AG04450 (cell line): ENCODE data around the gene SLC17A7. TPM values are rescaled to one million over a fixed set of nuclear protein-coding genes. Genes with fewer than 3 reads are reported as not detected.

Experiments
- CTCF ChIA-PET: fragments of 300-600, 350-600 bp; formaldehyde crosslinking; extraction: SDS; loops from one replicate; lab custom pipeline; 2022; ENCODE audit warnings: antibody characterized with exemption, inconsistent platforms; lab: Charles Lee
- POLR2A ChIA-PET: fragments of 350-600 bp; formaldehyde crosslinking; extraction: SDS; loops from one replicate; lab custom pipeline; 2021; ENCODE audit warnings: antibody characterized with exemption, inconsistent platforms; lab: Yijun Ruan, JAX
- DNase-seq: peaks from one replicate; pipeline ENCODE4 v3.0.0-alpha.2; 2011; ENCODE audit warnings: low read depth, low spot score
- H3K27ac ChIP-seq: one replicate; pipeline ENCODE4 v1.5.1; 2012; ENCODE audit warnings: low read depth, low read length, control low read depth
- H3K27me3 ChIP-seq: one replicate; pipeline ENCODE4 v1.6.0; 2012; ENCODE audit warnings: low read length; ENCODE audit not compliant: control insufficient read depth, insufficient read depth
- H3K4me3 ChIP-seq: 2 replicates; pipeline ENCODE4 v1.5.1; 2011; ENCODE audit warnings: mild to moderate bottlenecking, low read depth, low read length, control low read depth
- H3K9me3 ChIP-seq: 2 replicates; pipeline ENCODE4 v1.5.1; 2012; ENCODE audit warnings: low read length; ENCODE audit not compliant: control insufficient read depth, insufficient read depth
- CTCF ChIP-seq: IDR thresholded peaks from 2 replicates; pipeline ENCODE4 v1.5.1; 2011; ENCODE audit warnings: low read depth, low read length, control low read depth, inconsistent platforms
- polyA plus RNA-seq: library from polyadenylated mRNA; depleted of rRNA; stranded (reverse); fragments of >200 nt; gene quantifications from 2 replicates; pipeline ENCODE4 v1.2.3, GENCODE V29; 2011

The SLC17A7 gene
- polyA plus RNA-seq, 1 experiment = 0.02 TPM

- TF ChIP-seq CTCF = 0 out of 2 replicates have a peak, but pooled peaks have one; percentile 22
- Histone ChIP-seq H3K9me3 (peaks cover 4% of the 10 kb centered on the region; the same call in 1 of the 2 replicates), H3K27me3 (peaks cover 89% of the 10 kb centered on the region), H3K4me3 (no peak overlapping the region), H3K27ac (no peak overlapping the region)
- CTCF ChIA-PET = no interaction called here
- DNase-seq = no peak
- POLR2A ChIA-PET = no interaction called here
Measured at GRCh38 chr19:49422407-49423070, 18.8 kb downstream of the SLC17A7 start.

GRCh38 chr19:49421878-49422202, 19.5 kb downstream of the SLC17A7 start:
- Histone ChIP-seq H3K27me3 (peaks cover 89% of the 10 kb centered on the region), H3K9me3 (peaks cover 4% of the 10 kb centered on the region; the same call in 1 of the 2 replicates), H3K27ac (no peak overlapping the region), H3K4me3 (no peak overlapping the region)
- no peak for DNase-seq
- TF ChIP-seq CTCF = no peak
- ChIA-PET CTCF (no interaction called here), POLR2A (no interaction called here)

- Histone ChIP-seq H3K9me3 (peaks cover 3% of the 10 kb centered on the region; the same call in 1 of the 2 replicates), H3K27ac (no peak overlapping the region), H3K27me3 (peaks cover 87% of the 10 kb centered on the region), H3K4me3 (no peak overlapping the region)
- no peak for DNase-seq
- ChIA-PET CTCF (no interaction called here), POLR2A (no interaction called here)
- TF ChIP-seq CTCF = no peak
Measured at GRCh38 chr19:49421039-49421877, 20.1 kb downstream of the SLC17A7 start.

GRCh38 chr19:49420227-49420626, 21.1 kb downstream of the SLC17A7 start:
- TF ChIP-seq CTCF = no peak
- Histone ChIP-seq H3K27ac (no peak overlapping the region), H3K4me3 (no peak overlapping the region), H3K27me3 (peaks cover 83% of the 10 kb centered on the region), H3K9me3 (no peaks in the 10 kb centered on the region; the same call in 1 of the 2 replicates)
- ChIA-PET POLR2A (no interaction called here), CTCF (no interaction called here)
- no peak for DNase-seq

GRCh38 chr19:49419173-49419572, 22.2 kb downstream of the SLC17A7 start:
- Histone ChIP-seq H3K9me3 (no peaks in the 10 kb centered on the region; the same call in 1 of the 2 replicates), H3K4me3 (no peak overlapping the region), H3K27me3 (peaks cover 76% of the 10 kb centered on the region), H3K27ac (no peak overlapping the region)
- TF ChIP-seq CTCF = no peak
- no peak for DNase-seq
- ChIA-PET CTCF (no interaction called here), POLR2A (no interaction called here)
